Calu3 (cell line): ENCODE results near the gene FOXP4. TPM values are rescaled to one million over a fixed set of nuclear protein-coding genes. Genes with fewer than 3 reads are reported as not detected.

ENCODE experiments used
- BruUV-seq: library from RNA; stranded (reverse); fragments of 400-500 nt; replicated peaks from 2 replicates; lab custom pipeline; 2021; lab: Mats Ljungman, UMichigan
- CTCF ChIA-PET: fragments of 300-600 bp; sonication (Branson Sonifier 250); formaldehyde crosslinking; loops from one replicate; lab custom pipeline; 2022; ENCODE audit warnings: antibody characterized with exemption; lab: Charles Lee
- DNase-seq: peaks from one replicate; pipeline ENCODE4 v3.0.0; 2022
- H3K27ac Mint-ChIP-seq: one replicate; pipeline ENCODE4 v1.8.0; 2022; ENCODE audit warnings: mixed read lengths; ENCODE audit not compliant: unreplicated experiment
- H3K27me3 Mint-ChIP-seq: one replicate; pipeline ENCODE4 v1.8.0; 2022; ENCODE audit warnings: mixed read lengths; ENCODE audit not compliant: unreplicated experiment
- H3K36me3 Mint-ChIP-seq: one replicate; pipeline ENCODE4 v1.8.0; 2022; ENCODE audit warnings: mild to moderate bottlenecking, moderate library complexity, mixed read lengths; ENCODE audit not compliant: insufficient read depth, unreplicated experiment
- H3K4me1 Mint-ChIP-seq: one replicate; pipeline ENCODE4 v1.8.0; 2022; ENCODE audit warnings: mild to moderate bottlenecking, low read depth, mixed read lengths; ENCODE audit not compliant: unreplicated experiment
- H3K4me3 Mint-ChIP-seq: one replicate; pipeline ENCODE4 v1.8.0; 2022; ENCODE audit warnings: mild to moderate bottlenecking, low read depth, moderate library complexity, mixed read lengths; ENCODE audit not compliant: unreplicated experiment
- H3K9me3 Mint-ChIP-seq: one replicate; pipeline ENCODE4 v1.8.0; 2022; ENCODE audit warnings: low read depth, mixed read lengths; ENCODE audit not compliant: unreplicated experiment
- CTCF ChIP-seq: fragments of 200-600 bp; IDR thresholded peaks from one replicate; pipeline ENCODE4 v1.8.0; 2022; ENCODE audit warnings: antibody characterized with exemption; ENCODE audit not compliant: unreplicated experiment
- intact Hi-C: fragments of 100-400 bp; cut with micrococcal nuclease; formaldehyde crosslinking; loops from one replicate; pipeline ENCODE4 v1.10.0; 2022; ENCODE audit not compliant: unreplicated experiment
- total RNA-seq: library from RNA; stranded (reverse); gene quantifications from 2 replicates; pipeline ENCODE4 v1.2.3, GENCODE V29; 2022

The FOXP4 gene
- total RNA-seq, 1 experiment from 2014 or later = 47.8 TPM

GRCh38 chr6:41629128-41629527 is 82.9 kb downstream of the FOXP4 start:
- no peak overlapping the region for H3K27ac Mint-ChIP-seq
- peaks cover 66% of the 10 kb centered on the region for H3K27me3 Mint-ChIP-seq
- no peaks in the 10 kb centered on the region for H3K9me3 Mint-ChIP-seq
- H3K36me3 Mint-ChIP-seq = no peaks in the 10 kb centered on the region
- CTCF ChIA-PET = no interaction called here
- BruUV-seq = no TSS peak
- no peak overlapping the region for H3K4me3 Mint-ChIP-seq
- intact Hi-C loops = no loop called here
- peaks cover 13% of the 10 kb centered on the region for H3K4me1 Mint-ChIP-seq
- no peak for TF ChIP-seq CTCF
- no peak for DNase-seq

- Mint-ChIP-seq H3K36me3 (no peaks in the 10 kb centered on the region), H3K27ac (no peak overlapping the region), H3K9me3 (no peaks in the 10 kb centered on the region), H3K4me1 (peaks cover 20% of the 10 kb centered on the region), H3K27me3 (peaks cover 60% of the 10 kb centered on the region), H3K4me3 (no peak overlapping the region)
- intact Hi-C loops = no loop called here
- BruUV-seq = no TSS peak
- DNase-seq = no peak
- CTCF ChIA-PET = interaction anchor here (0.7 kb wide), 2 partner anchors 52 to 86 kb away, joined by 3 to 6 read pairs; no protein-coding TSS in a partner anchor
- no peak for TF ChIP-seq CTCF
Measured at GRCh38 chr6:41630069-41630468, 83.9 kb downstream of the FOXP4 start.

GRCh38 chr6:41630946-41631345 is 84.8 kb downstream of the FOXP4 start:
- no peaks in the 10 kb centered on the region for H3K36me3 Mint-ChIP-seq
- intact Hi-C loops = no loop called here
- H3K9me3 Mint-ChIP-seq = no peaks in the 10 kb centered on the region
- H3K27me3 Mint-ChIP-seq = peaks cover 52% of the 10 kb centered on the region
- no peak overlapping the region for H3K4me3 Mint-ChIP-seq
- BruUV-seq = no TSS peak
- H3K4me1 Mint-ChIP-seq = peaks cover 17% of the 10 kb centered on the region
- no peak for DNase-seq
- CTCF ChIA-PET = no interaction called here
- TF ChIP-seq CTCF = no peak
- H3K27ac Mint-ChIP-seq = no peak overlapping the region

DNA sequence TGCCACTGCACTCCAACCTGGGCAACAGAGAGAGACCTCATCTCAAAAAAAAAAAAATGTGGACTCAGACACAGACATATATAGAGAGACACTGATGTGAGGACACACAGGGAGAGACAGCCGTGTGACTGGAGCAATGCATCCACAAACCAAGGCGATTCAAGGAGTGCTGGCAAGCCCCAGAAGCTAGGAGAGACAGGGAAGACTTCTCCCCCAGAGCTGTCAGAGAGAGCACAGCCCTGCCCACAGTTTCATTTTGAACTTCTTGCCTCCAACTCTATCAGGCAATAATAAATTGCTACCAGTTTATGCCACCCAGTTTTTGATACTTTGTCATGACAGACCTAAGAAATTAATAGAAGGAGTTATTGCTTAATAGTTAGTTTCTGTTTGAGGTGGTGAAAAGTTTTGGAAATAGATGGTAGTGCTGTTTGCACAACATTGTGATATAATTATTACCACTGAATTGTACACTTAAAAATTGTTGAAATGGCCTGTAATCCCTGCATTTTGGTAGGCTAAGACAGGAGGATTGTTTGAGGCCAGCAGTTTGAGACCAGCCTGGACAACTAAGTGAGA is 87.0 kb downstream of the FOXP4 start:
- Mint-ChIP-seq H3K27me3 (peaks cover 30% of the 10 kb centered on the region), H3K4me1 (peaks cover 24% of the 10 kb centered on the region), H3K4me3 (no peak overlapping the region), H3K36me3 (peaks cover 17% of the 10 kb centered on the region), H3K27ac (no peak overlapping the region), H3K9me3 (no peaks in the 10 kb centered on the region)
- intact Hi-C loops = no loop called here
- CTCF ChIA-PET = interaction anchor here (0.6 kb wide), 1 partner anchor 233 kb away, joined by 3 read pairs; no protein-coding TSS in a partner anchor
- DNase-seq = no peak
- BruUV-seq = no TSS peak
- no peak for TF ChIP-seq CTCF
